Neural cell (in vitro differentiated cells): ENCODE data around the gene TTLL1.

Experiments used
- EZH2 ChIP-seq: fragments of 200-600, 300-800 bp; shearing (Covaris generic), sonication (generic); IDR thresholded peaks from 2 replicates; pipeline ENCODE4 v1.6.1; 2014; ENCODE audit warnings: antibody characterized with exemption, low read length, borderline replicate concordance, mild to moderate bottlenecking; ENCODE audit not compliant: insufficient read depth, poor library complexity, severe bottlenecking
- POLR2AphosphoS5 ChIP-seq: IDR thresholded peaks from 2 replicates; pipeline ENCODE4 v1.6.1; 2012
- RAD21 ChIP-seq: fragments of 450-650 bp; conservative IDR thresholded peaks from 2 replicates; pipeline ENCODE4 v1.6.1; 2014; ENCODE audit warnings: antibody characterized with exemption, mild to moderate bottlenecking, moderate library complexity
- TF ChIP-seq, protein P1 (sequence below): fragments of 450-650 bp; IDR thresholded peaks from 2 replicates; pipeline ENCODE4 v1.5.1; 2014; ENCODE audit warnings: antibody characterized with exemption, mild to moderate bottlenecking, moderate library complexity; ENCODE audit not compliant: poor library complexity, severe bottlenecking

DNA sequence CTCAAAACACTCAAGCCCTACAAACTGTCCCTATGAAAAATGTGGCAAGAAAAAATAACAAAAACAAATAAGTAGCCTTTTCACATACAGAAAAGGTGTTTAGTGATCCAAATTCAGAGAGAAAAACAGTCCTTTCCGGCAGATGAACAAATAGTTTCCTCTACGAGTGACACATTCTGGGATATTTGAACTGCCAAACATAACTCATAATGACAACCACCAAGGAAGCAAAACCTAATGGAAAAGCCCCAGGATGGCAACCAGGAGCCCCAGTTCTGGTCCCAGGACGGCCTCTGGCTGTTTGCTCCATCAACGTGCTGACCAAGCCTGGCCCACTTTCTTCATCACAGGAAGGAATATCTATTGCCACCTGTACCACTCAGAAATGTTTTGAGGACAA lies 80.3 kb downstream of the TTLL1 start:
- TF ChIP-seq EZH2 (no peak), POLR2AphosphoS5 (no peak), RAD21 (no peak)
- TF ChIP-seq, protein P1, sequence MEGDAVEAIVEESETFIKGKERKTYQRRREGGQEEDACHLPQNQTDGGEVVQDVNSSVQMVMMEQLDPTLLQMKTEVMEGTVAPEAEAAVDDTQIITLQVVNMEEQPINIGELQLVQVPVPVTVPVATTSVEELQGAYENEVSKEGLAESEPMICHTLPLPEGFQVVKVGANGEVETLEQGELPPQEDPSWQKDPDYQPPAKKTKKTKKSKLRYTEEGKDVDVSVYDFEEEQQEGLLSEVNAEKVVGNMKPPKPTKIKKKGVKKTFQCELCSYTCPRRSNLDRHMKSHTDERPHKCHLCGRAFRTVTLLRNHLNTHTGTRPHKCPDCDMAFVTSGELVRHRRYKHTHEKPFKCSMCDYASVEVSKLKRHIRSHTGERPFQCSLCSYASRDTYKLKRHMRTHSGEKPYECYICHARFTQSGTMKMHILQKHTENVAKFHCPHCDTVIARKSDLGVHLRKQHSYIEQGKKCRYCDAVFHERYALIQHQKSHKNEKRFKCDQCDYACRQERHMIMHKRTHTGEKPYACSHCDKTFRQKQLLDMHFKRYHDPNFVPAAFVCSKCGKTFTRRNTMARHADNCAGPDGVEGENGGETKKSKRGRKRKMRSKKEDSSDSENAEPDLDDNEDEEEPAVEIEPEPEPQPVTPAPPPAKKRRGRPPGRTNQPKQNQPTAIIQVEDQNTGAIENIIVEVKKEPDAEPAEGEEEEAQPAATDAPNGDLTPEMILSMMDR = no peak
